ENCODE results near the gene RBM25. TPM values are rescaled to one million over a fixed set of nuclear protein-coding genes. Genes with fewer than 3 reads are reported as not detected.
A peak's percentile ranks its signal among the peaks of the same experiment; 100 is the strongest.

RBM25 gene
- total RNA-seq, 4 donors from 2014 or later = 29.1 to 50.4 (median 34.4) TPM

DNA sequence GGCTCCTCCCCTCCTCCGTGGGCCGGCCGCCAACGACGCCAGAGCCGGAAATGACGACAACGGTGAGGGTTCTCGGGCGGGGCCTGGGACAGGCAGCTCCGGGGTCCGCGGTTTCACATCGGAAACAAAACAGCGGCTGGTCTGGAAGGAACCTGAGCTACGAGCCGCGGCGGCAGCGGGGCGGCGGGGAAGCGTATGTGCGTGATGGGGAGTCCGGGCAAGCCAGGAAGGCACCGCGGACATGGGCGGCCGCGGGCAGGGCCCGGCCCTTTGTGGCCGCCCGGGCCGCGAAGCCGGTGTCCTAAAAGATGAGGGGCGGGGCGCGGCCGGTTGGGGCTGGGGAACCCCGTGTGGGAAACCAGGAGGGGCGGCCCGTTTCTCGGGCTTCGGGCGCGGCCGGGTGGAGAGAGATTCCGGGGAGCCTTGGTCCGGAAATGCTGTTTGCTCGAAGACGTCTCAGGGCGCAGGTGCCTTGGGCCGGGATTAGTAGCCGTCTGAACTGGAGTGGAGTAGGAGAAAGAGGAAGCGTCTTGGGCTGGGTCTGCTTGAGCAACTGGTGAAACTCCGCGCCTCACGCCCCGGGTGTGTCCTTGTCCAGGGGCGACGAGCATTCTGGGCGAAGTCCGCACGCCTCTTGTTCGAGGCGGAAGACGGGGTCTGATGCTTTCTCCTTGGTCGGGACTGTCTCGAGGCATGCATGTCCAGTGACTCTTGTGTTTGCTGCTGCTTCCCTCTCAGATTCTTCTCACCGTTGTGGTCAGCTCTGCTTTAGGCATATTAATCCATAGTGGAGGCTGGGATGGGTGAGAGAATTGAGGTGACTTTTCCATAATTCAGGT lies 78.3 kb downstream of the RBM25 start, which contains the start of gene PSEN1:
Gene PSEN1, plus strand, starts transcription at position 121 of the 839 bp plus-strand sequence. CDS start 11,513 bp downstream, outside the sequence.
- peak in 1 of 2 donors; percentile 65 for TF ChIP-seq POLR2A (IDR thresholded peaks at IDR 0.05)
- TF ChIP-seq, protein P1, sequence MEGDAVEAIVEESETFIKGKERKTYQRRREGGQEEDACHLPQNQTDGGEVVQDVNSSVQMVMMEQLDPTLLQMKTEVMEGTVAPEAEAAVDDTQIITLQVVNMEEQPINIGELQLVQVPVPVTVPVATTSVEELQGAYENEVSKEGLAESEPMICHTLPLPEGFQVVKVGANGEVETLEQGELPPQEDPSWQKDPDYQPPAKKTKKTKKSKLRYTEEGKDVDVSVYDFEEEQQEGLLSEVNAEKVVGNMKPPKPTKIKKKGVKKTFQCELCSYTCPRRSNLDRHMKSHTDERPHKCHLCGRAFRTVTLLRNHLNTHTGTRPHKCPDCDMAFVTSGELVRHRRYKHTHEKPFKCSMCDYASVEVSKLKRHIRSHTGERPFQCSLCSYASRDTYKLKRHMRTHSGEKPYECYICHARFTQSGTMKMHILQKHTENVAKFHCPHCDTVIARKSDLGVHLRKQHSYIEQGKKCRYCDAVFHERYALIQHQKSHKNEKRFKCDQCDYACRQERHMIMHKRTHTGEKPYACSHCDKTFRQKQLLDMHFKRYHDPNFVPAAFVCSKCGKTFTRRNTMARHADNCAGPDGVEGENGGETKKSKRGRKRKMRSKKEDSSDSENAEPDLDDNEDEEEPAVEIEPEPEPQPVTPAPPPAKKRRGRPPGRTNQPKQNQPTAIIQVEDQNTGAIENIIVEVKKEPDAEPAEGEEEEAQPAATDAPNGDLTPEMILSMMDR (IDR thresholded peaks at IDR 0.05) = no peak
- WGBS, 2 donors = 0 to 1% methylated on average over 43 to 63 of the region's 71 CpGs
- intact Hi-C loops (cut with DNase I; ENCODE audit: low total_unique reads) = no loop called here
- DNase-seq (ENCODE audit: low spot score in 2 of 2) = peak; percentile 93 to 99
- peak within 1 kb of the TSS; percentile 65 for H3K4me3 ChIP-seq (ENCODE audit: low read depth, poor library complexity, severe bottlenecking)

DNA sequence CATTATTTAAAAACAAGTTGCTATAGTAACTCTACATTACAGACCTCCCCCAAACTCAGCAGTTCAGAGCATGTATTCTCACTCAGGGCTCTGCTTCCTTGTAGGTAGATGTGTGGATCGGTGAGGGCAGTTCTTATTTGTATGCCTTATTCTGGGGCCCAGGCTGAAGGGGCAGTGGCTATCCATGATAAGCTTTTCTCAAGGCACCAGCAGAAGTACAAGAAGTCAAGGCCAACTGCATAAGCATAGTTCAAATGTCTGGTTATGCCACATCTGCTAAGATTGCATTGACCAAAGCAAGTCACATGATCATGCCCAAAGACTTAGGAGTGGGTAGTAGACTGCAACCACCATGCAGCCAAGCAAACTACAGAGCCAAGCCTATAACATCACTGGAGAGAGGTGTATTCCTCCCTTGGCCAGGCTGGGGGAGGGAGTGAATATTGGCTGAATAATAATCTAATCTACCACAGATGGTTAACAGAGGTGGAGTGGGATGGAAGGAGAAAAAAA lies 82.5 kb downstream of the RBM25 start:
- intact Hi-C loops (cut with DNase I; ENCODE audit: low total_unique reads) = no loop called here
- WGBS, 2 donors = 95 to 100% methylated on average over 1 of the region's 1 CpG
- DNase-seq (ENCODE audit: low spot score in 2 of 2) = peak in 1 of 2 donors; percentile 28
- no peak overlapping the region for H3K4me3 ChIP-seq (ENCODE audit: low read depth, poor library complexity, severe bottlenecking)
- TF ChIP-seq, protein P1 (IDR thresholded peaks at IDR 0.05) = no peak
- TF ChIP-seq POLR2A (IDR thresholded peaks at IDR 0.05) = no peak

DNA sequence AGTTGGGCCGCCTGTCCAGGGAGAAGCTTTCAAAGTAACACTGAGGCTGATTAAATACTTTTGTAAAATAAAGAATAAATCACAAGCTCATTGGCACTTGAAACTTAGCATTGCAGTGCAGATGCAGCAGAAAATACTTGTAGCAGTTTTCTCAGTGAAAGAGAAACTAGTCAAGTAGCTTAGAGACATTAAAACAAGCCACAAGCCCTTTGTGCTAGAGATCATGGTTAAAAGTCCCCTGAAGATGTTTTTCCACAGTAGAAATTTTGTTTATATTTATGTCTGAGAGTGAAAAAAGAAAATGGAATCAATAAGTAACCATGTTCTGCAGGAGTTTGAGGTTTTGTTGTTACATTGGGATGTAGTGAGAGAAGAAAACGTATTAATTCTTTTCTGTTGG lies 83.9 kb downstream of the RBM25 start:
- 68 to 72% methylated on average over 2 of the region's 2 CpGs for WGBS, 2 donors
- intact Hi-C loops (cut with DNase I; ENCODE audit: low total_unique reads) = no loop called here
- DNase-seq (ENCODE audit: low spot score in 2 of 2) = no peak
- no peak overlapping the region for H3K4me3 ChIP-seq (ENCODE audit: low read depth, poor library complexity, severe bottlenecking)
- TF ChIP-seq, protein P1 (IDR thresholded peaks at IDR 0.05) = no peak
- no peak for TF ChIP-seq POLR2A (IDR thresholded peaks at IDR 0.05)

DNA sequence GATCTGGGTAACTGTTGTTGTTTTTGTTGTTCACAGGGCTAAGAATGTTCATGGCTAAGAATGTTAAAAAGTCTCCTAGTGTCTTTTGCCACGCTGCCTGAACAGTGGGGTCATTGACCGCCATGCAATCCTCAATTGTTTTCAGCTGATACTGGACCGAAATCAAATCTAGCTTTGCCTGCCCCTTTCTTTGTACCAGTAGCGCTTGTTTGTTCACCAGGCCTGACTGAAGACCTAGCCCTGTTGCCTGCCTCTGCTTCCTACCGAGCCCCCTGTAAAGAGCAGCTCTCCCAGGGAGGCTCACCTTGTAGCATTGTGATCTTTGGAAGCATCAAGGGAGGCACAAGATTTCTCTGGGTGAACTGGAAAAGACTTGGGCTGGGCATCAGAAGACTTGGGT lies 84.7 kb downstream of the RBM25 start:
- WGBS, 2 donors = 78 to 85% methylated on average over 5 of the region's 5 CpGs
- intact Hi-C loops (cut with DNase I; ENCODE audit: low total_unique reads) = no loop called here
- no peak overlapping the region for H3K4me3 ChIP-seq (ENCODE audit: low read depth, poor library complexity, severe bottlenecking)
- peak in 1 of 2 donors; percentile 49 for DNase-seq (ENCODE audit: low spot score in 2 of 2)
- TF ChIP-seq, protein P1 (IDR thresholded peaks at IDR 0.05) = no peak
- TF ChIP-seq POLR2A (IDR thresholded peaks at IDR 0.05) = no peak

DNA sequence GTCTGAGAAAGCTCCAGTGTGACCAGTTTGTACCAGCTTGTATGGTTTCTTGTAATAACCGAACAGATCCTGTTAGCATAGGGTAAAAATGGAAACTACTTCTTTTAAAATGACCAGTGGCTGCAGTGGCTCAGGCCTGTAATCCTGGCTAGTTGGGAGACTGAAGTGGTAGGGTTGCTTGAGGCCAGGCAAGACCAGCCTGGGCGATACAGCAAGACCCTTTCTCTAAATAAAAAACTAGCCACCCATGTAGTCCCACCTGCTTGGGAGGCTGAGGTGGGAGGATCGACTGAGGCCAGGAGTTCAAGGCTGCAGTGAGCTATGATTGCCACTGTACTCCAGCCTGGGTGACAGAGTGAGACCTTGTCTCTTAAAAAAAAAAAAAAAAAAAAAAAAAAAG lies 85.3 kb downstream of the RBM25 start:
- TF ChIP-seq, protein P1 (IDR thresholded peaks at IDR 0.05) = no peak
- TF ChIP-seq POLR2A (IDR thresholded peaks at IDR 0.05) = no peak
- 91 to 97% methylated on average over 3 of the region's 3 CpGs for WGBS, 2 donors
- intact Hi-C loops (cut with DNase I; ENCODE audit: low total_unique reads) = no loop called here
- H3K4me3 ChIP-seq (ENCODE audit: low read depth, poor library complexity, severe bottlenecking) = no peak overlapping the region
- DNase-seq (ENCODE audit: low spot score in 2 of 2) = peak in 1 of 2 donors; percentile 61
